ENCODE data around the gene KIT. TPM values are rescaled to one million over a fixed set of nuclear protein-coding genes. Genes with fewer than 3 reads are reported as not detected.

KIT gene
- total RNA-seq, 1 donor from 2014 or later: 20.7 TPM

- TF ChIP-seq CTCF (IDR thresholded peaks at IDR 0.05; ENCODE audit: unreplicated experiment): peak; percentile 23
- DNase-seq (ENCODE audit: low spot score, unreplicated experiment): no peak
- Mint-ChIP-seq H3K27me3 (no peaks in the 10 kb centered on the region), H3K9me3 (ENCODE audit: low read depth) (peaks cover 10% of the 10 kb centered on the region), H3K4me3 (ENCODE audit: low read depth) (no peak overlapping the region), H3K4me1 (ENCODE audit: low read depth) (peaks cover 13% of the 10 kb centered on the region), H3K36me3 (ENCODE audit: insufficient read depth) (peaks cover 5% of the 10 kb centered on the region), H3K27ac (no peak overlapping the region)
Observed at GRCh38 chr4:54677416-54677815, 19.7 kb downstream of the KIT start.

GRCh38 chr4:54677853-54678650 is 20.3 kb downstream of the KIT start:
- H3K27ac Mint-ChIP-seq: peak overlapping the region; percentile 67
- H3K36me3 Mint-ChIP-seq (ENCODE audit: insufficient read depth): peaks cover 5% of the 10 kb centered on the region
- no peaks in the 10 kb centered on the region for H3K27me3 Mint-ChIP-seq
- DNase-seq (ENCODE audit: low spot score, unreplicated experiment): no peak
- peaks cover 6% of the 10 kb centered on the region for H3K9me3 Mint-ChIP-seq (ENCODE audit: low read depth)
- H3K4me3 Mint-ChIP-seq (ENCODE audit: low read depth): no peak overlapping the region
- no peak for TF ChIP-seq CTCF (IDR thresholded peaks at IDR 0.05; ENCODE audit: unreplicated experiment)
- H3K4me1 Mint-ChIP-seq (ENCODE audit: low read depth): peaks cover 13% of the 10 kb centered on the region

- no peak for TF ChIP-seq CTCF (IDR thresholded peaks at IDR 0.05; ENCODE audit: unreplicated experiment)
- Mint-ChIP-seq H3K9me3 (ENCODE audit: low read depth) (no peaks in the 10 kb centered on the region), H3K36me3 (ENCODE audit: insufficient read depth) (peaks cover 2% of the 10 kb centered on the region), H3K4me3 (ENCODE audit: low read depth) (no peak overlapping the region), H3K4me1 (ENCODE audit: low read depth) (peaks cover 13% of the 10 kb centered on the region), H3K27me3 (no peaks in the 10 kb centered on the region), H3K27ac (no peak overlapping the region)
- DNase-seq (ENCODE audit: low spot score, unreplicated experiment): no peak
Observed at GRCh38 chr4:54678826-54679225, 21.1 kb downstream of the KIT start.

GRCh38 chr4:54679813-54680212 is 22.1 kb downstream of the KIT start:
- Mint-ChIP-seq H3K4me1 (ENCODE audit: low read depth) (peaks cover 13% of the 10 kb centered on the region), H3K9me3 (ENCODE audit: low read depth) (no peaks in the 10 kb centered on the region), H3K36me3 (ENCODE audit: insufficient read depth) (no peaks in the 10 kb centered on the region)

More at GRCh38 chr4:54679813-54680212, 22.1 kb downstream of the KIT start:
- H3K27ac Mint-ChIP-seq: no peak overlapping the region
- no peak overlapping the region for H3K4me3 Mint-ChIP-seq (ENCODE audit: low read depth)
- H3K27me3 Mint-ChIP-seq: no peaks in the 10 kb centered on the region
- DNase-seq (ENCODE audit: low spot score, unreplicated experiment): no peak
- TF ChIP-seq CTCF (IDR thresholded peaks at IDR 0.05; ENCODE audit: unreplicated experiment): no peak
